HG02588 (cell line): Measurements from ENCODE around the gene RIMBP2.

Experiments
- ATAC-seq: cut with Tn5 transposase; IDR thresholded peaks from one replicate; pipeline ENCODE4 v1.9.1; 2021; ENCODE audit warnings: mild to moderate bottlenecking, moderate library complexity; ENCODE audit not compliant: unreplicated experiment

The RIMBP2 gene

GRCh38 chr12:130454296-130454695 lies 261.8 kb downstream of the RIMBP2 start:
- no peak for ATAC-seq

GRCh38 chr12:130452546-130452945 lies 263.6 kb downstream of the RIMBP2 start:
- no peak for ATAC-seq

DNA sequence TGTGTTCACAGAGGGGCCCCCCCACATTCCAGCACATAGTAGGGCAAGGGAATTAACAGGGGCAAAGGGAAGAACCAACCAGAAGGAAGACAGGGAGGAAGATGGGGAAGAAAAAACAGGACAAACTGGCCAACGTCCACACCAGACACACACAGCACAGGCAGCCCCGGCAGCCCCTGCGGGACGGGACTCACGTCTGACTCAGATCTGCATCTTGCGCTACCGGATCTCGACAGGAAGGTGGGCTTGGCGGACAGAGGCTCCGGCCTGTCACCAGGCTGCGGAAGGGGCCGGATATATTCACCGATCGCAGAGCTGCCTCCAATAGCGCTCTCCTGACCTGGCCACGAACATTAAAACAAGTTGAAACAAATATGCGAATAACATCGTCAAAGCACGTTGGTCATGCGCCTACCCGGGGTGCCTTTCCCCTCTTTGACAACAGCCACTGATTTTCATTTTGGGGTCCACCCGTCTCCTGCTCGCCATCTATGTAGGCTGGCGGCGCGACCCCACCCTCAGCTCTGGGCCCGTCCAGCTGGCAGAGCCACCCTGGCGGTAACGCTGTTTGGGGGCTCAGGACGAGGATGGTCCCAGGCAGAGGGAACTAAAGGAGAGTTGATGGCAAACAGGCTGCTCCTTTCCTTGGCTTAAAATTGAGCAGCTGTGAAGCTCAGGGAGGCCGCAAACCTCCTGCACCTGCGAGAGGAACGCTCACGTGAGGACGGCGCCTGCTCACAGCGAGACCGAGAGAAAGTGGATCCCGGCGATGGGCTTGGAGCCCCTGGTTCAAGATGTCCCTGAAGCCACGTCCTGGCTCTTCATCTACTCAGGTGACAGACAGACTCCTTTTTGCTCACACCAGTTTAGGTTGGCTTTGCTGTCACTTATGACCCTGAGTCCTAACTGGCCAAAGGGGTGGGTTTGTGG lies 264.8 kb downstream of the RIMBP2 start:
- no peak for ATAC-seq

DNA sequence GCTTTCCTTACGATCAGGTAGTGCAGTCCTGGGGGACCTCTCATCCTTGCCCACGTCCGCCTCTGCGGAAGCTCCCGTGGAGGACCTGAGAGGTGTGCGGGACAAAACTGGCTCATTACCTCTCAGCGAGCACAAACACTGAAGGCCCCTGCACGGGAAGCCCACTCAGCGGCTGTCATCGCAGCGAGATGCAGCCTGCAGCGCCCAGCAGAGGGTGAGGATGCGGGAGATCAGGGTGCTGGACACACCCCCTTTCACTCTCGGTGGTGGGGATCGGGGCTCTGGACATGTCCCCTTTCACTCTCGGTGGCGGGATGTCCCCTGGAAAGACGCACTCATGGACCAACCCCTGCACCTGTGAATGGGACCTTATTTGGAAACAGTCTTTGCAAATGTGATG lies 266.8 kb downstream of the RIMBP2 start:
- ATAC-seq, result no peak

DNA sequence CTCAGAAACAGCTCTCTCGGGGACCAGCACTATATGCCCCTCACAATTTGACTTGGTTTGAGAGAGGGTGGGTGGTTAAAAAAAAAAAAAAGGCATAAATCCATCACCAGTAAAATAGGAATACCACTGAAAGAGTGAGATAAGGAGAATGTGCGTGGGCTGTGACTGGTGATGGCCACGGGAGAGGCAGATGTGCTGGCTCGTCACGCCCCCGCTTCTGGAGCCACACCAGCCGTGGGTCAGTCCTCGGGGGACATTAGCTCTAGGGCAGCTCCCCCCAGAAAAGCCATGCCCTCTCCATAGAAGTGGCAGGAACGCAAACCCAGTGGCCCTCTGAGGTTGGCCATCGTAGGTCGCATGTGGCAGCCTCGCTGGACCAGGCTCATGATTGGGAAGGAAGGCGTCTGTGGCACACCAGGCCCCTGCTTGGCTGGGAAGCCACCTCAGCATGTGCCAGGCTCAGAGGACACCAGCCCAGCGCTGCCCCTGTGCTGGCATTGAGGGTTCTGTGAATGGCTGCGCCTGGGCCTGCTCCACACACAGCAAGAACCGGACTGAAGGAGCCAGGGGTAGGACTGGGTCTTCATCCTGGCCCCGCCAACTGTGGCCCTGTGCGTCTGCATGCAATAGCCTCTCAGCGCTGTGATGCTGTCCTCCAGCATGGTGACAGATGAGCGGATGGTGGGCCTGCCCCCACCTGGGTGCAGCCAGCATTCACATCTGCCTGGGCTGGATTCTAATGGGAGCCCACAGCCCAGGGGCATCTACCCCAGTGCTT lies 267.9 kb downstream of the RIMBP2 start:
- no peak for ATAC-seq

DNA sequence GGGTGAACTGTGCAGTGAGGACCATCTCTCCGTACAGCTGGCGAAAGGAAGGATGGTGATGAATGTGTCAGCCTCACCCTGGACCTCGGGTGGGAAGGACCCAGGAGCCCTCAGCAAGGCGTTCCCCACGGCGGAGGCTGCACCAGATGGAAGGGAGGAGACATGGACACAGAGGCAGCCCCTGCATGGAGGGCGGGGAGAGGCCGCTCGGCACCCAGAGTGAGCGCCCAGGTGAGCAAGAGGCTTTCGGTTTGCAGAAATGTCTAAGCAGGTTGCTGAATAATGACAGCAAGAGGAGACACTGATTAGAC lies 268.5 kb downstream of the RIMBP2 start:
- no peak for ATAC-seq

GRCh38 chr12:130446846-130447654 lies 269.0 kb downstream of the RIMBP2 start:
- ATAC-seq, result no peak

- ATAC-seq, result no peak
Observed at GRCh38 chr12:130444986-130445385, 271.1 kb downstream of the RIMBP2 start.

DNA sequence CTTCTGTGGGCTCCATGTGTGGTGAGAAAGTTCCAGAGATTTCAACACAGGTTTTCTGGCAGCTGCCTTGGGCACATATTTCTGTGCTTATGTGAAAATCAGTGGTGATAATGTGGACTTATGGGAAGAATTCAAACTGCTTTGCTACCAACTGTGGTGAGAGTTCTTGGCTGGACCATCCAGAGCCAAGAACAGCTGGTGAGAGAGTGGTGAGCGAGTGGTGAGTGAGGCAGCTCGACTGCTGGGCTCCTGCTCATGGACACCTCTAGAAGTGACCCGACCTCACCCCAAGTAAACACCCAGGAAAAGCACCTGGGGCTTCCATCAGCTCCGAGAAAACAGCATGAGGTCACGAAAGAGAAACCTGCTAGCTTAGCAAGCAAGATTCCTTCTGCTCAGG lies 272.0 kb downstream of the RIMBP2 start:
- no peak for ATAC-seq

DNA sequence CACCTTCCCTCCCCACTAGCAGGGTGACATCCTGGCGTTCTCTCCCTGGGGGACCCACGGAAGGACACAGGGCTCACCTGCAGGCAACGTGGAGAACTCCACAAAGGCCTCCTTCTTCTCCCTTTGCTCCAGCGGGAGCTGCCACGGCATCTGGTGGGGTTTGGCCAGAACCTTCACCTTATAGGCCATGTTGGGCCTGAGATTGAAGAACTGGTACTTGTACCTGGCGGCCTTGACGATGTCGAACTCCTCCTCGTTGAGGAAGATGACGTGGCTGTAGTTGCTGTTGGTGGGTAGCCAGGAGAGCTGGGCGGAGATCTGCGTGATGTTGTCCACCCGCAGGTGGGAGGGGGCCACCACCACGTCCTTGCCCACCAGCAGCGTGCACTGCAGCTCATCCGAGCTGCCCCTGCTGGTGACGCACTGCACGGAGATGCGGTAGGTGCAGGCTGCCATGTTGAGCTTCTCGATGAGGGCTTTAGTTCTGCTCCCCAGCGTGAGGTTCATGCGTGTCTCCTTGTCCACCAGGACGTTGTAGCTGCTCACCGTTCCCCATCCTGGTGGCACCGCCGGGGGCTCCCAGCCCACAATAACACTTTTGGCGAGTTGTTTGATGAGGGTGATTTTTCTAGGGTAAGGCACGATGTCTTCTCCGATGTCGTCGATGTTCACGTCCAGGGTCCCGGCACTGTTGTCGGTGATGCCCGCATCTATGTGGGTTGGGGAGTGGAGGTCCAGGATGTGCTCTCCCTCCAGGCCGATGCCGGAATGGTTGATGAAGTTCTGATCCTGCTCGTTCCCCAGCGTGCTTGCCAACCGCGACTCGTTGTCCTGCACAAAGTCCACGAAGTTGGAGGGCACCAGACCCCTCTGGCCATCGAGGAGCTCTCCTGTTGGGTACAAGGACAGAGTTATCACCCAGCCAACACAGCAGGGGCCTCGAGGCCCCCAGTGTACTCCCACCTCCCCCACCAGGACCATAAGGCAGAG lies 274.0 kb downstream of the RIMBP2 start:
- no peak for ATAC-seq

GRCh38 chr12:130440411-130441080 lies 275.6 kb downstream of the RIMBP2 start:
- ATAC-seq, result no peak

GRCh38 chr12:130439250-130439649 lies 276.8 kb downstream of the RIMBP2 start:
- no peak for ATAC-seq

DNA sequence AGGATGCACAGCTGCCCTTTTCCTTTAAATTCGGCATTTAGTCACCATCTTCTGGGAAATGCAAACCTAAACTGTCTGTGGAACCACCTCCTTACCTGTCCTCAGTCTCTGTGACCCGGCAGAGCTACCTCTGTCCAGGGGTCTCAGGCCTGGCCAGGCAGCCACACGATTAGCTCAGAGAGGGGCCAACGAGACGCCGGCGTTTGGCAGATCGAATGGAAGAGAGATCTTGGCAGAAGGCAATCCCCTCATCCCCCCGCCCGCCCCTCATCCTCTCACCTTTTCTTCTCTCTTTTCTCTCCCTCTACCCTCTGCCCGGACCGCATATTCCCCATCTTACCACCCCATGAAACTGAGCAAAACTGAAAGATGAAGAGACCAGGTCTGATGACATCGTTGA lies 277.4 kb downstream of the RIMBP2 start:
- ATAC-seq, result no peak

GRCh38 chr12:130438243-130438620 lies 277.9 kb downstream of the RIMBP2 start:
- no peak for ATAC-seq

DNA sequence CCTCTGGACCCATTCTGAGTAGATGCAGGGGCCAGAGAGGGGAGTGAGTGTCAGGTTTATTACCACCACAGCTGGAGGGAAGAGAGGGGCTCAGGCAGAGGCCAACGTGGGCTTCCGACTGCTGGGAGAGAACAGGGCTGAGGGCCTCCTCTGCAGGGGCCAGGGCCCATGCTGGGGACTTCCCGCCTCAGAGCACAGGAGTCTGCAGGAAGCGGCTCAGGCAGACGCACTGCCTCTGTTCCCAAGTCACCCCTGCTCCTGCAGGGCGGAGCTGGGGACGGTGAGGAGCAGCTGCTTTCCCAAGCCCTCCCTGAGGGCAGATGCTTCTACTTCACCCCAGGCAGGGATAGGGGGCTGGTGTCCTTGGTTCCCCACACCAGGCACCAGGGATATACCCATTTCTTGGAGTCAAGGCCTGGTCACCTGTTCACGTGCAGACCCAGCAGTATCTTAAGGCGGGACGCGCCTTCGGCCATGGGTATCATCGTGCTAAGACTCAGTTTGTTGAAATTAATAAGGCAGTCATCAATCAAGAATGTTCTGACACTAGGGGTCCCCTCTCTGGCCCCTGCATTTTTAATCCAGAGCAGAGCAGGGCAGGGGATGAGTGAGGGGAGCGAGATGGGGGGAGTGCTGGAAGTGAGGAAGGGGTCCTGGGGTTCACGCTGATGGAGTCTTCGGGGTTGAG lies 278.4 kb downstream of the RIMBP2 start:
- ATAC-seq, result no peak

DNA sequence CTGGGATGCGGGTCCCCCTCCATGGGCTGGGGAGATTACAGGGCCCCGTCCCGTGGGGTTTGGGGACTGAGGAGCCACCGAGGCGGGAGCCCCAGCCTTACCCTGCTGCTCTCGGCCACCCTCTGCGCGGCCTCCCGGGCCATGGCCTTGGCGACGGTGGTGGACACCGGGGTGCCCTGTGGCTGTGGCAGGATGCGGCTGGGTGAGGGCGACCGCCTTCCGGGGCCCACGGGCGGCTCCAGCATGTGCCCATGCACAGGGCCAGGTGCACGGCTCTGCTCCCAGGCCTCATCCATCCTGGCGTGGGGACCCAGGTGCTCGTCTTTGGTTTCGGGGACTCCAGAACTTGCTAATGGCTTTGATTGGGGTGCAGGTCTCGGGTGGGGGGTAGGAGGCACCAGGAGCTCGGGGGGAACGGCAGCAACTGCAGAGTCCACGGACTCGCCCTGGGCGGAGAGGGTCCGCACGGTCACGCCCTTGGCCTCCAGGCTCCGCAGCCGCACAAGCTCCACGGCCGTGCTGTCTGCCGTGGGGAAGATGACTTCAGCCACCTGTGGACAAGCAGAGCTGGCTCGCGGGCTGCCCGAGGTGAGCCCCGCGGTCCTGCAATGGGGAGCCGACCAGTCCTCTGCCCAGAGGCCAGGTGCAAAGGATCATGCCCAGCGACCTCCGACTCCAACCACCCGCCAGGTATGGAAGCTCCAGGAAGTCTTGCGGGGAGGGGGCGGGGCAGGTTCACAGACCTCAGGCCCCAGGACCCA lies 279.2 kb downstream of the RIMBP2 start:
- no peak for ATAC-seq

DNA sequence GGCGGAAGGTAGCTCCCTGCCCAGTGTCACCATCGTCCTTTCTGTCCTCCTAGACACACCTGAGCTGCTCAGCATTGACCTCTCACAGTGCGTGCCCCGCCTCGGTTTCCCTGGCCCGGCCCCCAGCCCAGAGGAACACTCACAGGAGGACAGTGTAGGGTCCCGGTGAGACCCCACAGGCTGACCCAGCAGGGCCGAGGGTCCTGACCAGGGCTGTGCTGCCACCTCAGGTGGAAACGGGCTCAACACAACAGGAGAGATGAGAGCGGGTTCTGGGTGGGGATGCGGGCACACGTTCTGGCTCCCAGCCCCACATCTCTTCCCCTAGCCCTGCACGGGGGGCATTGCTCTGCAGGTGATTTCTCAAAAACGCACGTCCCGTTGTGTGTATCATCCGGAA lies 280.3 kb downstream of the RIMBP2 start:
- no peak for ATAC-seq

GRCh38 chr12:130435331-130435730 lies 280.8 kb downstream of the RIMBP2 start:
- ATAC-seq, result no peak
